Activated naive CD4-positive, alpha-beta T cell treated with Interleukin-2 at 50 U/mL for 16 hours (primary cell): ENCODE measurements around the gene TRIM39.
"Not testable (repeated sequence)": the region's sequence is repeated elsewhere in the genome, so short reads cannot be mapped to it uniquely, and the experiment has no call there.

Experiments used
- DNase-seq: peaks from one replicate; pipeline ENCODE4 v3.0.0-alpha.2; 2020

The TRIM39 gene

GRCh38 chr6:30369280-30369679 is 42.6 kb downstream of the TRIM39 start:
- not testable (repeated sequence) for DNase-seq

DNA sequence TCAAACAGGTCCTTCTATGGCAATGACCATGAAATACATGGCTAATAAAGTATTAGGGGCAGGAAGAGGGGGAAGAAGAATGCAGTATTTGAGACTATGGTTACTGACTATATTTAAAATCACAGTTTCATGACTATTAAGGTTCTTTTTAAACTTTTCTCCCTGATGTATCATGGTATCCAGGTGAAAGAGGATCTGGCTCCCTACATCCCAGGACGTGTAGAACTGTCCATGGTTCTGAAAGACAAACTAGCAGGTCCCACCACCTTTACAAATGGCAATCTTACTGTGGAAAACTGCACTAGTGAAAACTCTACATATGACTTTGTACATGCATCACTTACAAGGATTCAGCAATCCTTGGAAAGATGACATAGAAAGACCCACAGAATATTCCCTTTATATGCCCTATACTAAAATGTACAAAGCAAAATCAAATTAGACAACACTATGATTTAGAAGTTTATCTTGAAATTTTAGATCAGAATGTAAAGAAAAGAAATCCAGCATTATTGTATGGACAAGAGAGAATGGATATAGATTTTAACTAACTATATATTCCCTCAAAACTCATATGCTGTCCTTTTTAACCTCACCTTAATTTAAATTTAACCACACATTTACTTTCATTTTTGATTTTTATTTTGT is 51.7 kb downstream of the TRIM39 start:
- DNase-seq = no peak

DNA sequence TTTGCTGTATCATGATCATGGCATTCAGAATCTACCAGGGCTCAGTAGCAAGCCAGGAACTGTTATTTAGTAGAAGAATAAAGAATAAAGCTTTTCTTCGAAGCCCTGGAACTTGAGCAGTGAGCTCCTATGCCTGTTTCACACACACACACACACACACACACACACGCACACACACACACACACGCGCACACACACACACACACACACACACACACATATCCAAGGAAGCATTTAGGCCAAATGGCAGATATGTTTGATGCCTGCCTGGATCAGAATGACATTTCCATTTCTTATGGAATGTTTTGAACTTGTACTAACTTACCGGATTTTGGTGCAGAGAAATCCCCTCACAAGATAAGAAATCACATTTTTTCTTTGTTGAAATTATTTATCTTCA is 53.7 kb downstream of the TRIM39 start:
- DNase-seq = no peak

- DNase-seq = no peak
Observed at GRCh38 chr6:30386166-30386565, 59.4 kb downstream of the TRIM39 start.

DNA sequence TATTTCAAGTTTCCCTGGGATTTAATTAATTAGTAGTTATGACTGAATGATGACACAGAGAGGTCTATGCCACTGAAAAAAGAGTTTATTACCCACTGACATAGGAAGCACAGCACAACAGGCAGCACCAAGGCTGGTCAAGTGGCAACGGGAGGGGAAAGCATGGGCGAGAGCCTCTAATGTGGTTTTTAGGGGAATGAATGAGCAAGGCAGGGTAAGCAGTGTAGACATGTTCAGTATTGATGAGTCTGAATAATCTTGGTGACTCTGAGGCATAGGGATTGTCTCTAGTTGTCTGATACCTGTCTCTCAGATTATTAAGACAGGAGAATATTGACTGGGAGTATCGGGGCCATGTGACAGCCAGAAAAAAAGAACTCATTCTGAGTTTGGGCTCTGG is 64.5 kb downstream of the TRIM39 start:
- DNase-seq = no peak
